Mucosa of descending colon (tissue), 3 donors: ENCODE results near the gene PIK3R3. TPM values are rescaled to one million over a fixed set of nuclear protein-coding genes. Genes with fewer than 3 reads are reported as not detected.

Experiments
- ATAC-seq: fragments of 200-7000 bp; cut with Tn5 transposase; one replicate; pipeline ENCODE4 v1.9.1; 2020; ENCODE audit warnings: mild to moderate bottlenecking, moderate library complexity
- DNase-seq, 3 donors: peaks; one replicate each; pipeline ENCODE4 v3.0.0-alpha.2; 2020
- H3K36me3 ChIP-seq: fragments of 200-600 bp; one replicate; pipeline ENCODE4 v1.8.0; 2021; ENCODE audit warnings: low read depth, mild to moderate bottlenecking
- H3K4me1 ChIP-seq: fragments of 200-600 bp; one replicate; pipeline ENCODE4 v1.8.0; 2021; ENCODE audit warnings: low read depth, mild to moderate bottlenecking
- H3K4me3 ChIP-seq: fragments of 200-600 bp; one replicate; pipeline ENCODE4 v1.8.0; 2021; ENCODE audit warnings: mild to moderate bottlenecking
- H3K9me3 ChIP-seq: fragments of 200-600 bp; one replicate; pipeline ENCODE4 v1.8.0; 2021; ENCODE audit warnings: mild to moderate bottlenecking
- intact Hi-C, 2 donors: fragments of 100-400 bp; cut with DNase I in 1 of 2; cut with micrococcal nuclease in 1 of 2; formaldehyde crosslinking; loops; one replicate each; pipeline versions ENCODE4 v1.11.0 to v1.11.1; 2022; cut with DNase I, micrococcal nuclease
- total RNA-seq, 3 donors: library from RNA; stranded (reverse); fragmentation: NEBNext Ultra II Directional in 2 of 3; extraction: Animal tissue kit (Norgen Biotek cat#: 25700) in 2 of 3; gene quantifications; one replicate each; pipeline versions ENCODE4 v1.2.1 to v1.2.4, GENCODE V29; 2021 to 2023
- TF ChIP-seq, protein P1 (sequence below): fragments of 200-600 bp; IDR thresholded peaks from one replicate; pipeline ENCODE4 v1.8.0; 2022; ENCODE audit warnings: antibody characterized with exemption, mild to moderate bottlenecking
- donor health status: DM: no; HTN: no; CAD: no; lungs with moderate emphysema.
- donor health status: DM: no; HTN: no; CAD: no.
- donor health status: DM: no; HTN: yes; CAD: no.

Gene PIK3R3
- total RNA-seq, 3 donors from 2014 or later, result 5.9 to 15.6 (median 10.6) TPM

DNA sequence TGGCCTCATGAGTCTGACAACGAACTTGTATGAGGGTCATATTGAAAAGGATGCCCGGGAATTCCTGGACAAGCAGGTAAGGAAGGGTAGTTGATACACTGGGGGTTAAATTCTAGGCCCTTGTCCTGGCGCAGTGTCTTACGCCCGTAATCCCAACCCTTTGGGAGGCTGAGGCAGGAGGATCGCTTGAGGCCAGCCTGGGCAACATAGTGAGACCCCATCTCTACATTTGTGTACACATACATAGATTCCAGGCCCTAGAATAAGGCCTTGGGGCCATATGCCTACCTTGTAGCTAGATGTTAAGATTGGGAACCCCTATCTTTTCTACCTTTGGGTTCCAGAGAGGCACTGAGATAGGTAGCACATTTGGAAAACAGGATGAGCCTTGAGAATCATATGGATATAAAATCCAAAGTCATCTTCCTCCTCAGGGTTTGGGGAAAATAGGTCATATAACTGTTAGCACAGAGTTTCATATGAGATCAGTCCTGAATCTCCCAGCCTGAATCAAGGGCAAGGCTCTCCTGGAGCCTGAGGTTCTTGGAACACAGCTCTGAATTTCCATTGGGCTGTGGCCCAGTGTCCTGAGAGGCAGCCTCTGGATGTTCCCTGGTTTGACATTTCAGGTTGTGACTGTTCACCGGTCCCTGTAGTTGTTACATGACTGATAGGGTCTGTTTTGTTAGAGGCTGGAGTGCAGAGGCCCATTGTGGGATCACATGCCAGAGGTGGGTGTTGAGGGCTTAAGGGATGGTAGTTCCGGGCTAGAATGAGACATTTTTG is 104.4 kb downstream of the PIK3R3 start:
- no peak overlapping the region for H3K4me3 ChIP-seq
- H3K36me3 ChIP-seq, result peaks cover 10% of the 10 kb centered on the region
- ATAC-seq (no peak), DNase-seq (no peak)
- no peaks in the 10 kb centered on the region for H3K9me3 ChIP-seq
- intact Hi-C loops, result no loop called here
- H3K4me1 ChIP-seq, result no peaks in the 10 kb centered on the region
- TF ChIP-seq, protein P1, sequence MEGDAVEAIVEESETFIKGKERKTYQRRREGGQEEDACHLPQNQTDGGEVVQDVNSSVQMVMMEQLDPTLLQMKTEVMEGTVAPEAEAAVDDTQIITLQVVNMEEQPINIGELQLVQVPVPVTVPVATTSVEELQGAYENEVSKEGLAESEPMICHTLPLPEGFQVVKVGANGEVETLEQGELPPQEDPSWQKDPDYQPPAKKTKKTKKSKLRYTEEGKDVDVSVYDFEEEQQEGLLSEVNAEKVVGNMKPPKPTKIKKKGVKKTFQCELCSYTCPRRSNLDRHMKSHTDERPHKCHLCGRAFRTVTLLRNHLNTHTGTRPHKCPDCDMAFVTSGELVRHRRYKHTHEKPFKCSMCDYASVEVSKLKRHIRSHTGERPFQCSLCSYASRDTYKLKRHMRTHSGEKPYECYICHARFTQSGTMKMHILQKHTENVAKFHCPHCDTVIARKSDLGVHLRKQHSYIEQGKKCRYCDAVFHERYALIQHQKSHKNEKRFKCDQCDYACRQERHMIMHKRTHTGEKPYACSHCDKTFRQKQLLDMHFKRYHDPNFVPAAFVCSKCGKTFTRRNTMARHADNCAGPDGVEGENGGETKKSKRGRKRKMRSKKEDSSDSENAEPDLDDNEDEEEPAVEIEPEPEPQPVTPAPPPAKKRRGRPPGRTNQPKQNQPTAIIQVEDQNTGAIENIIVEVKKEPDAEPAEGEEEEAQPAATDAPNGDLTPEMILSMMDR, result no peak

DNA sequence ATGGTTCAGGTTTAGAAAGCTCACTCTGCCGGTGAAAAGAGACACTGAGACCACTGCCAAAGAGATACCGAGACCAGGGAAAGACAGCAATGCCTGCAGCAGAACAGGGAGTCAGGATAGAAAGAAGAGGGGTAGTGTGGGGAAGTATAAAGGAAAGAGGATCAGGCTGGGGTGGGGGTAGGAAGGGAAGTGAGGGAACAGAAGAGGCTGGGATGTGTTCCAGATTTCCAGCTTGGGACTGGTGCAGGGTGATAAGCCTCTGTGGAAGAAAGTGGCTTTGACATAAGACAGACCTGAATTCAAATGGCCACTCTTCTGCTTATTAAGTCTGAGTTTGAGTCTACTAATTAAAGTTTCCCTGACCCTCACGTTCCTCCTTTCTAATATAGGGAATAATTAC is 105.9 kb downstream of the PIK3R3 start:
- Histone ChIP-seq H3K36me3 (peaks cover 10% of the 10 kb centered on the region), H3K4me1 (no peaks in the 10 kb centered on the region), H3K9me3 (no peaks in the 10 kb centered on the region), H3K4me3 (no peak overlapping the region)
- TF ChIP-seq, protein P1, result no peak
- no peak for ATAC-seq
- intact Hi-C loops, result no loop called here
- no peak for DNase-seq

DNA sequence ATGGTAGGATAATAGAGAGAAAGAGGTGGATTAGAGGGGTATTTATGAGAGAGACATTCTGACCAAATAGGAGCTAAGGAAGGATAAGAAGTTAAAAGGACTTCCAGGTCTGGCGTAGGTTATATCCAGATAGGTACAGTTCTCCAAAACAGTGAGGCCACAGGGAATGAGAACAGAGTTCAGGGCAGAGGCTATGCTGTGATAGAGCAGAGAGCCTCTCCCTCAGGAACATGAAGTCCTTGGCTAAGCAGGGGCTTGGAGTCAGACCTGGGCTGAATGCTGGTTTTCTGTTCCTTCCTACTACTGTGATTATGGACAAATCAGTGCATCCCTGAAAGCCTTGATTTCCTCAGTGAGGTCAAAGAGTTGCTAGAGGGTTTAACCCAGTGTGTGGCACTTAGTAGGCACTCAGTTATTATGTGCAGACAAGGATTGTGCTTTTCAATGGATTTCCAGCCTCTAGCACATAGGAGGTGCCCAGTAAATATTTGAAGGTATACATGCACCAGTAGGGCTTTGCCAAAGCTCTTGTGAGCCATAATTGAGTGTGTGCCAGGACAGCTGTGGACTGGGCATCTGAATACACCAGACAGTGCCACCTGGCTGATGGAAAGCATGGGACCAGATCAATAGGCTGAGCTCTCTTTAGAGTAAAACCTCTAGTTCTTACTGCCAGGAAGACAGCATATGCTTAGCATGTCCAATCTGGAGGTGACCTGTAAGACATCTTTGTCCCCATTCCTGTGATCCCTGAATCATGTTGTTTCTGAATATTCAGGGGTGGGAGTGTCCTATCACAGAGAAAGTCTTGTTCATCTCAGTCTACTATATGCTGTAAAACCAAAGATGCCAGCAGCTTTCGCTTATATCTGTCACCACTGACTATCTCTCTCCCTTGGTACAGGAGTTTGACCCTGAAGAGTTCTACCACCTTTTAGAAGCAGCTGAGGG is 111.1 kb downstream of the PIK3R3 start:
- no peaks in the 10 kb centered on the region for H3K9me3 ChIP-seq
- peak; percentile 33 for ATAC-seq
- TF ChIP-seq, protein P1, result no peak
- H3K4me1 ChIP-seq, result no peaks in the 10 kb centered on the region
- DNase-seq, result peak in 1 of 3 donors; percentile 47
- H3K4me3 ChIP-seq, result no peak overlapping the region
- H3K36me3 ChIP-seq, result no peaks in the 10 kb centered on the region
- intact Hi-C loops, result no loop called here

GRCh38 chr1:46020010-46020409 is 112.4 kb downstream of the PIK3R3 start:
- peak; percentile 16 for ATAC-seq
- TF ChIP-seq, protein P1, result no peak

GRCh38 chr1:46019348-46019747 is 113.1 kb downstream of the PIK3R3 start:
- no peaks in the 10 kb centered on the region for H3K36me3 ChIP-seq
- DNase-seq, result no peak
- intact Hi-C loops, result no loop called here
- ATAC-seq, result no peak
- H3K4me3 ChIP-seq, result no peak overlapping the region
- no peaks in the 10 kb centered on the region for H3K4me1 ChIP-seq
- H3K9me3 ChIP-seq, result no peaks in the 10 kb centered on the region
- TF ChIP-seq, protein P1, result no peak

More at GRCh38 chr1:46020010-46020409, 112.4 kb downstream of the PIK3R3 start:
- intact Hi-C loops, result no loop called here
- Histone ChIP-seq H3K4me3 (no peak overlapping the region), H3K36me3 (no peaks in the 10 kb centered on the region), H3K9me3 (no peaks in the 10 kb centered on the region), H3K4me1 (no peaks in the 10 kb centered on the region)
- DNase-seq, result no peak
